ENCODE data around the gene DIMT1.

Gene DIMT1

DNA sequence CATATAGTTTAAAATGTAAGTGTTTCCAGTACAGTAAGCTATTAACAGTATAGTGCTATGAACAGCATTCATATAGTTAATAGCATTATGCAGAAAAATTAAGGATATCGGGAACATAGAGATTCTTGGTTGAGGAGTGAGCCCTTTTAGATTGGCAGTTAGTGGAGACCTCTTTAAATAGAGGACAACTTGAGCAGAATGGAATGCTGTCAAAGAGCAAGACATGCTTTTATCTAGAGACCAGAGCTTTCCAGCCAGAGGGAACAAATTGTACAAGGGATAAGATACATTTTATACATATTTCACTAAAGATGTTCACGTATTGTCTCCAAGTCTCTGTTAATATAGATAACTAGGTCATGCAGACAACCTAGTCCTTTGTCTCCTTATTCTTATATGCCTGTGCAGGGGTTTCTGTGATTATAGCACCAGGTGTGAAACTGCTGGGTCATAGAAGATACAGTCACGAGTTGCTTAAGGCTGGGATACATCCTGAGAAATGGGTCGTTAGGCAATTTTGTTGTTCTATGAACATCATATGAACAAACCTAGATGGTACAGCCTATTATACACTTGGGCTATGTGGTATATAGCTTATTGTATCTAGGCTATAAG lies 14.9 kb upstream of the DIMT1 start:
- Histone ChIP-seq H4K91ac (ENCODE audit: low read depth, low read length, poor library complexity) (no peak overlapping the region), H3K79me1 (ENCODE audit: low read depth, low read length) (peaks cover 2% of the 10 kb centered on the region), H3K27ac (replicated peaks; ENCODE audit: low read length) (no peak overlapping the region), H3K4ac (ENCODE audit: low read length) (no peak overlapping the region), H2BK5ac (ENCODE audit: low read length) (no peak overlapping the region), H2AFZ (ENCODE audit: low read length) (no peak overlapping the region), H3K4me1 (ENCODE audit: control insufficient read depth in 2 of 2, insufficient read depth in 1 of 2, low read depth in 1 of 2, low read length in 2 of 2) (peaks cover 0 to 4% of the 10 kb centered on the region in 2 donors), H3K23ac (ENCODE audit: low read depth, low read length, poor library complexity) (no peak overlapping the region), H3K27me3 (ENCODE audit: control insufficient read depth in 3 of 3, insufficient read depth in 3 of 3, low read depth in 1 of 3, low read length in 3 of 3) (no peaks in the 10 kb centered on the region), H3K18ac (ENCODE audit: low read length) (no peak overlapping the region), H3K14ac (ENCODE audit: low read length) (no peak overlapping the region), H3K36me3 (replicated peaks in 1 of 2; ENCODE audit: control insufficient read depth in 2 of 2, insufficient read depth in 2 of 2, low read length in 2 of 2) (peaks cover 0 to 20% of the 10 kb centered on the region in 2 donors), H2BK120ac (ENCODE audit: low read depth, low read length) (no peak overlapping the region), H3K9me3 (replicated peaks in 1 of 2; ENCODE audit: control insufficient read depth in 2 of 2, insufficient read depth in 1 of 2, low read depth in 1 of 2, low read length in 2 of 2) (no peaks in the 10 kb centered on the region), H4K8ac (ENCODE audit: low read depth, low read length) (no peak overlapping the region), H3K4me2 (ENCODE audit: insufficient read depth, low read length, poor library complexity, severe bottlenecking) (no peak overlapping the region), H2AK5ac (ENCODE audit: low read depth, low read length) (no peak overlapping the region), H3K4me3 (ENCODE audit: low read length in 2 of 2) (no peak overlapping the region), H2BK15ac (ENCODE audit: low read length) (no peak overlapping the region), H3K9ac (ENCODE audit: low read depth, low read length, poor library complexity) (no peak overlapping the region), H2BK12ac (ENCODE audit: low read length) (no peak overlapping the region)
- no peak for DNase-seq (ENCODE audit: low spot score)
- no CpG with 5 or more reads among the region's 4 CpGs for WGBS, 2 donors (ENCODE audit: extremely low coverage in 2 of 2, insufficient read length in 2 of 2, insufficient replicate concordance in 1 of 2)

DNA sequence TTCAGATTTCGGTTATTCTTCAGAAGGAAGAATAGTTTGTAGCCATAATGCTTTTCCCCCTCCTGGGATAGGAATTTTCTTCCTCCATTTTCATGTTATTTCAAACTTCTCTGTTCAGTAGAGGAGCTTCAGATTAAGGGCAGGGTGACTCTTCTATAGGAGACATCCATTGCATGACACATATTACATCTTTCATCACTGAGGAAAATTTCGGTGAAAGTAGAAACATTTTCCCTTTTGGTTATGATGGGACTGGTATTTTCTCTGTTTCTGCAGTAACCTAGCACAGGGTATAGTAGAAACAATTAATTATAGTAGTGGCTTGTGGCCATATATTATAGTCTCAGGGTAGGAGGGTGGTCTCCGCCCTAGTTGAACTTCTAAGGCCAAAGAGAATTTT lies 10.0 kb upstream of the DIMT1 start:
- Histone ChIP-seq H4K8ac (ENCODE audit: low read depth, low read length) (no peak overlapping the region), H2BK15ac (ENCODE audit: low read length) (no peak overlapping the region), H3K14ac (ENCODE audit: low read length) (no peak overlapping the region), H3K23ac (ENCODE audit: low read depth, low read length, poor library complexity) (no peak overlapping the region), H3K18ac (ENCODE audit: low read length) (no peak overlapping the region), H2BK120ac (ENCODE audit: low read depth, low read length) (no peak overlapping the region), H3K27ac (replicated peaks; ENCODE audit: low read length) (no peak overlapping the region), H3K9ac (ENCODE audit: low read depth, low read length, poor library complexity) (no peak overlapping the region), H3K79me1 (ENCODE audit: low read depth, low read length) (peaks cover 5% of the 10 kb centered on the region), H3K27me3 (ENCODE audit: control insufficient read depth in 3 of 3, insufficient read depth in 3 of 3, low read depth in 1 of 3, low read length in 3 of 3) (no peaks in the 10 kb centered on the region), H2BK5ac (ENCODE audit: low read length) (no peak overlapping the region), H3K4me2 (ENCODE audit: insufficient read depth, low read length, poor library complexity, severe bottlenecking) (peak overlapping the region; percentile 86), H3K4ac (ENCODE audit: low read length) (no peak overlapping the region), H3K4me1 (ENCODE audit: control insufficient read depth in 2 of 2, insufficient read depth in 1 of 2, low read depth in 1 of 2, low read length in 2 of 2) (peaks cover 4 to 8% of the 10 kb centered on the region in 2 donors), H2BK12ac (ENCODE audit: low read length) (no peak overlapping the region), H3K4me3 (ENCODE audit: low read length in 2 of 2) (peak overlapping the region in 1 of 2 donors; percentile 64), H2AK5ac (ENCODE audit: low read depth, low read length) (no peak overlapping the region), H4K91ac (ENCODE audit: low read depth, low read length, poor library complexity) (no peak overlapping the region), H3K9me3 (replicated peaks in 1 of 2; ENCODE audit: control insufficient read depth in 2 of 2, insufficient read depth in 1 of 2, low read depth in 1 of 2, low read length in 2 of 2) (no peaks in the 10 kb centered on the region), H3K36me3 (replicated peaks in 1 of 2; ENCODE audit: control insufficient read depth in 2 of 2, insufficient read depth in 2 of 2, low read length in 2 of 2) (peaks cover 0 to 8% of the 10 kb centered on the region in 2 donors), H2AFZ (ENCODE audit: low read length) (no peak overlapping the region)
- WGBS, 2 donors (ENCODE audit: extremely low coverage in 2 of 2, insufficient read length in 2 of 2, insufficient replicate concordance in 1 of 2): no CpG with 5 or more reads among the region's 3 CpGs
- no peak for DNase-seq (ENCODE audit: low spot score)

DNA sequence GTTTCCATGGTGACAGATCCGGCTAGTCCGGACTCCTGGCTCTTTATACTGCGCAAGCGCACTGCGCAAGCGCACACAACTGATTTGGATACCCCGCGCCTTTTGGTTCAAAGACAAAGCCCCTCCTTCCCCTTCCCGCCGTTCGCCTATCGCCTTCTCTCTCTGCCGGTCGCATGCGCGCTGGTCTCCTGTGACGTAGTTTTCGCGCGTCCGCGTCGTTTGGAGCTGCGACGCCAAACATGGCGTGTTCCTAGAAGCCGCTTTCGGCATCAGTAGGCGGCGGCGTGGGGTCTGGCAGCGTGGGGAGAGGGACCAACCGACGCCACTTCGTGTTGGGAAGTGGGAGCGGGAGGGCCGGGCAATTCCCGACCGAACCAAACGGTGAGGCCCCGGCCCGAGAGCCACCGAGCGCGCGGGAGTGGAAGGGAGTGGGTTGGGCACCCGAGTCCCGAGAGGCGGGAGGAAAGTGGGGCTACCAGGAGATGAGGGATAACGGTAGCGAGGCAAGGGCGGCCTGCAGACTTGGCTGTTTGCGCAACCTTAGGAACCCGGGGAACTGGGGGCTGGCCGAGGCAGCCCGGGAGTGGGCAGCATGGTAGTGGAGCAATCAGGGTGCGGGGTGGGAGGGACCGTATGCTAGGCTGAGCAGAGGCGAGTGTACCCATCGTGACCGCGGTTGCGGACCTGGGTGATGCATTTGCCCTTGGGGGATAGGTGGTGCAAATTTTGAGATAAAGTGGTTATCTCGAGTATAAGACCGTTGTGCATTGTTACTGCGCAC lies 9.0 kb upstream of the DIMT1 start, which contains the start of gene IPO11:
IPO11 (plus strand) TSS at position 215 of the 781 bp plus-strand sequence. CDS start 24,517 bp downstream, outside the sequence.
- Histone ChIP-seq H3K4me1 (ENCODE audit: control insufficient read depth in 2 of 2, insufficient read depth in 1 of 2, low read depth in 1 of 2, low read length in 2 of 2) (peaks cover 4 to 8% of the 10 kb centered on the region in 2 donors), H3K36me3 (replicated peaks in 1 of 2; ENCODE audit: control insufficient read depth in 2 of 2, insufficient read depth in 2 of 2, low read length in 2 of 2) (peaks cover 0 to 3% of the 10 kb centered on the region in 2 donors), H3K18ac (ENCODE audit: low read length) (peak within 1 kb of the TSS; percentile 67), H3K79me1 (ENCODE audit: low read depth, low read length) (peaks cover 5% of the 10 kb centered on the region), H3K4me2 (ENCODE audit: insufficient read depth, low read length, poor library complexity, severe bottlenecking) (peak within 1 kb of the TSS; percentile 86), H3K4ac (ENCODE audit: low read length) (no peak within 1 kb of the TSS), H3K9ac (ENCODE audit: low read depth, low read length, poor library complexity) (peak within 1 kb of the TSS; percentile 85), H4K8ac (ENCODE audit: low read depth, low read length) (peak within 1 kb of the TSS; percentile 43), H4K91ac (ENCODE audit: low read depth, low read length, poor library complexity) (no peak within 1 kb of the TSS), H3K14ac (ENCODE audit: low read length) (no peak within 1 kb of the TSS), H3K23ac (ENCODE audit: low read depth, low read length, poor library complexity) (peak within 1 kb of the TSS; percentile 89), H3K4me3 (ENCODE audit: low read length in 2 of 2) (peak within 1 kb of the TSS; percentile 64 to 97), H2BK120ac (ENCODE audit: low read depth, low read length) (no peak within 1 kb of the TSS), H3K27me3 (ENCODE audit: control insufficient read depth in 3 of 3, insufficient read depth in 3 of 3, low read depth in 1 of 3, low read length in 3 of 3) (no peaks in the 10 kb centered on the region), H2AK5ac (ENCODE audit: low read depth, low read length) (no peak within 1 kb of the TSS), H2AFZ (ENCODE audit: low read length) (peak within 1 kb of the TSS; percentile 93), H2BK15ac (ENCODE audit: low read length) (no peak within 1 kb of the TSS), H3K9me3 (replicated peaks in 1 of 2; ENCODE audit: control insufficient read depth in 2 of 2, insufficient read depth in 1 of 2, low read depth in 1 of 2, low read length in 2 of 2) (no peaks in the 10 kb centered on the region), H2BK5ac (ENCODE audit: low read length) (peak within 1 kb of the TSS; percentile 57), H2BK12ac (ENCODE audit: low read length) (no peak within 1 kb of the TSS), H3K27ac (replicated peaks; ENCODE audit: low read length) (peak within 1 kb of the TSS; percentile 63)
- no CpG with 5 or more reads among the region's 66 CpGs for WGBS, 2 donors (ENCODE audit: extremely low coverage in 2 of 2, insufficient read length in 2 of 2, insufficient replicate concordance in 1 of 2)
- peak; percentile 99 for DNase-seq (ENCODE audit: low spot score)

DNA sequence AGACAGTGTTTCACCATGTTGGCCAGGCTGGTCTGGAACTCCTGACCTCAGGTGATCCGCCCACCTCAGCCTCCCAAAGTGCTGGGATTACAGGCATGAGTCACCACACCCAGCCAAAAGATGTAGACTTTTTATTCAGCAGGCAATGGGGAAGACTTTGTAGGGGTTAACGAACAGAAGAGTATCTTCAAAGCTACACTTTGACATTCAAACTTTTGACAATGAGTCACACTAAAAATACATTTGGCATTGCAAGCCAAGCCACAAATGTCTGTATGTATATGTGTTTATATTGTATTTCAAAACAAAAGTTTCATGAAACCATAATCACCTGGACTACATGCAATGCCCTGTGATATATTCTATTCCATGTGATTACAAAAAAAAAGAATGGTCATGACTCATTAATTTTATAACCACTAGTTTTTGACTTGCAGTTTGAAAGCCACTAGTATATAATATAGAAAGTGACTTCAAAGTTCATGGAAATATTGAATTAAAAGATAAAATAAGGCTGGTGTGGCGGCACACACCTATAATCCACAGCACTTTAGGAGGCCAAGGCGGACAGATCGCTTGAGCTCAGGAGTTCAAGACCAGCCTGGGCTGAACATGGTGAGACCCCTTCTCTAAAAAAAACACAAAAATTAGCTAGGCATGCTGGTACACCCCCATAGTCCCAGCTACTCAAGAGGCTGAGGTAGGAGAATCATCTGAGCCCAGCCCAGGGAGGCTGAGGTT lies 8.3 kb downstream of the DIMT1 start:
- DNase-seq (ENCODE audit: low spot score): no peak
- H2AK5ac ChIP-seq (ENCODE audit: low read depth, low read length): no peak overlapping the region
- no peak overlapping the region for H3K4me2 ChIP-seq (ENCODE audit: insufficient read depth, low read length, poor library complexity, severe bottlenecking)
- no peak overlapping the region for H3K27ac ChIP-seq (replicated peaks; ENCODE audit: low read length)
- H4K8ac ChIP-seq (ENCODE audit: low read depth, low read length): no peak overlapping the region
- no peak overlapping the region for H3K18ac ChIP-seq (ENCODE audit: low read length)
- H3K4me3 ChIP-seq (ENCODE audit: low read length in 2 of 2): no peak overlapping the region
- H3K79me1 ChIP-seq (ENCODE audit: low read depth, low read length): no peaks in the 10 kb centered on the region
- no peak overlapping the region for H2BK120ac ChIP-seq (ENCODE audit: low read depth, low read length)
- H3K14ac ChIP-seq (ENCODE audit: low read length): no peak overlapping the region
- H3K36me3 ChIP-seq (replicated peaks in 1 of 2; ENCODE audit: control insufficient read depth in 2 of 2, insufficient read depth in 2 of 2, low read length in 2 of 2): peaks cover 9 to 95% of the 10 kb centered on the region in 2 donors
- WGBS, 2 donors (ENCODE audit: extremely low coverage in 2 of 2, insufficient read length in 2 of 2, insufficient replicate concordance in 1 of 2): no CpG with 5 or more reads among the region's 5 CpGs
- no peak overlapping the region for H4K91ac ChIP-seq (ENCODE audit: low read depth, low read length, poor library complexity)
- H2AFZ ChIP-seq (ENCODE audit: low read length): no peak overlapping the region
- no peaks in the 10 kb centered on the region for H3K27me3 ChIP-seq (ENCODE audit: control insufficient read depth in 3 of 3, insufficient read depth in 3 of 3, low read depth in 1 of 3, low read length in 3 of 3)
- no peak overlapping the region for H2BK15ac ChIP-seq (ENCODE audit: low read length)
- no peak overlapping the region for H3K9ac ChIP-seq (ENCODE audit: low read depth, low read length, poor library complexity)
- H3K9me3 ChIP-seq (replicated peaks in 1 of 2; ENCODE audit: control insufficient read depth in 2 of 2, insufficient read depth in 1 of 2, low read depth in 1 of 2, low read length in 2 of 2): no peaks in the 10 kb centered on the region
- no peak overlapping the region for H3K4ac ChIP-seq (ENCODE audit: low read length)
- no peak overlapping the region for H2BK12ac ChIP-seq (ENCODE audit: low read length)
- H2BK5ac ChIP-seq (ENCODE audit: low read length): no peak overlapping the region
- no peak overlapping the region for H3K23ac ChIP-seq (ENCODE audit: low read depth, low read length, poor library complexity)
- H3K4me1 ChIP-seq (ENCODE audit: control insufficient read depth in 2 of 2, insufficient read depth in 1 of 2, low read depth in 1 of 2, low read length in 2 of 2): no peaks in the 10 kb centered on the region

All from neuronal stem cell (in vitro differentiated cells).